ENCODE data around the gene BPIFB6.

BPIFB6 gene

DNA sequence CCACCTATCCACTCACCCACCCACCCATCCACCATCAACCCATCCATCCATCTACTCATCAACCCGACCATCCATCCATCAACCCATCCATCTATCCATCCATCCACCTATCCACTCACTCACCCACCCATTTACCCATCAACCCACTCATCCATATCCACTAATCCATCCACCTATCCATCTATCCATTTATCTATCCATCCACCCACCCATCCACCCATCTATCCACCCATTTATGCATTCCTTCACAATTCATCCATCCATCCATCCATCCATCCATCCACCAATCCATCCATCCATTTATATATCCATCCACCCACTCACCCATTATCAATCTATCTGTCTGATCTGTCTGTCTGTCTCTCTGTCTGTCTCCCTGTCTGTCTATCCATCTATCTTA is 62.1 kb downstream of the BPIFB6 start:
- no peak for DNase-seq
